HG02852 (cell line): Measurements from ENCODE around the gene SUDS3.

Source experiments
- ATAC-seq: cut with Tn5 transposase; IDR thresholded peaks from one replicate; pipeline ENCODE4 v1.9.1; 2021; ENCODE audit warnings: mild to moderate bottlenecking, moderate library complexity; ENCODE audit not compliant: unreplicated experiment

Gene SUDS3

DNA sequence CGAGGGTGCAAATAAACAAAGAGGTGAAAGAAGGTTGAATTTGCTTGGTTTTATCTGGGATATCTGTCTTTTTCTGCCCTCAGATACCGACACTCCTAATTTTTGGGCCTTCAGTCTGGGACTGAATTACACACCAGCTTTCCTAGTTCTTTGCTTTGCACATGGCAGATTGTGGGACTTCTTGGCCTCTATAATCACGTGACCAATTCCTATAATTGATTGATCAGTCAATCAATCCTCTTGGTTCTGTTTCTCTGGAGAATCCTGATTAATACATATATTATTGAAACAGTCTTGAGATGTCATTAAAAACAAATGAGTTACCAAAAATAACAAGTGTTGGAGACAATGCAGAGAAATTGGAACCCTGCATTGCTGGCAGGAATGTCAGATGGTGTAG, 62.7 kb downstream of the SUDS3 start:
- ATAC-seq, result no peak

DNA sequence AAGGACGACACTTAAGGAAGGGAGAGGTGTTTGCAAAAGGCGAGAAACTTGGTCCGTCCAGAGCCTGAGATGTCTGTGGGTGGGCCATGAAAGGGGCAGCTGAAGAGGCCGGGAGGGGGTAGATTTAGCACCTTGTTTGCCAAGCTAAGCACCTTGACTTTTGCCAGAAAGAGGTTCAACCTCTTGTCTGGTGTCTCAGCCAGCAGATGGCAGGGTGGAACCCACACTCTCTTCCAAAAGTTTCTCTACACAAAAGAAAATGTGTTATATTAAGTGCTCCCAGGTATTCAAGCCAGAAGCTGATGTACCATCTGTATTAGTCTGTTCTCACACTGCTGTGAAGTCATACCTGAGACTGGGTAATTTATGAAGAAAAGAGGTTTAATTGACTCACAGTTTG, 69.9 kb downstream of the SUDS3 start:
- no peak for ATAC-seq

DNA sequence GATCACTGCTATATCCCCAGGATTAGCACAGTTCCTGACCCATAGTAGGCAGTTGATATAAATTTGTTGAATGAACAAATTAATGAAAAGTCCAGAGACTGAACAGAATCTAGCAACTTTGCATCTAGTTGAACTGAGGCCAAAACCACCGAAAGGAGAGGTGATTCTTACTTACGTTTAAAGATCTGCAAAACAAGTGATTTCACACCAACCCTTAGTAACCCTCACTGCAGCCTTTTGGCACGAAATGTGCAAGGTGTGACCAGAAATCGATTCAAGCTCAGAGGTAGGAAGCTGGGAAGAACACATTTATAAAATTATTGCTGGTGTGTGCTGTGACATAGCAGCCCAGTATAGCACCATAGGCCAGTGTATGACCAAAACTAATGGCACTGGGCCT, 70.8 kb downstream of the SUDS3 start:
- ATAC-seq, result no peak

DNA sequence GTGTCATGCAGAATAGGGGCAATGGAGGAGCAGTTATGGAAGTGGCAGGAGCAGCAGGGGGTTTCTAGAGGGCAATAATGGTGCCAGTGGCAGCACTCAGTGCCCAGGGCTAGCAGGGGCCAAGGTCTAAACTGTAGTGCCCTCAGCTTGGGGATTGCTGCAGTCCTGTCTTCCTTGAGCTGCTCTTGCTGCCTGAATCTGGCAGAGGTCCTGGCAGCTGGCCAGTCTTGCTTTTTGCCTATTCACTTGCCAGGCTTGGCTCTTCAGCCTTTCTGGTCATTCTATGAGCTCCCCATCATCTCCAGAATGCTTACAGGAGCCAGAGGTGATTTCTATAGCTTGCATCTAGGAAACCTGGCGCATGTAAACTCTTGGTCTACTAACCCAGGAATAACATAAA, 72.0 kb downstream of the SUDS3 start:
- no peak for ATAC-seq

DNA sequence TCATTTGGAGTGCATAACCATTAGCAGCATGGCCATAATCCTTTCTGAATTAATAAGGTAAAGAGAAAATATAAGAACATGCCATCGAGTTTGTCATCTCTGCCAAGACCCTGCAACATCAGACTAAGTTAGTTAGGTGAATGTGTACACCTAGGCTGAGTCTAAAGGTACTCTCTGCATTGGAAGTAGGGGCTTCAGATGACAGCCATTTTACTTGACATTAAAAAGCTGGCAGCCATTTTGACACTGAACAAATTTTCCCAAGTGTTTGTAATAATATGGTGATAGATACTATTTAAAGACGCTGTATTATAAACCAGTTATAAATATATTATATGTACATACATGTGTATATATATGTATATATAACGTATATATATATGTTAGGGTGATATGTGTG, 79.0 kb downstream of the SUDS3 start:
- ATAC-seq, result no peak

DNA sequence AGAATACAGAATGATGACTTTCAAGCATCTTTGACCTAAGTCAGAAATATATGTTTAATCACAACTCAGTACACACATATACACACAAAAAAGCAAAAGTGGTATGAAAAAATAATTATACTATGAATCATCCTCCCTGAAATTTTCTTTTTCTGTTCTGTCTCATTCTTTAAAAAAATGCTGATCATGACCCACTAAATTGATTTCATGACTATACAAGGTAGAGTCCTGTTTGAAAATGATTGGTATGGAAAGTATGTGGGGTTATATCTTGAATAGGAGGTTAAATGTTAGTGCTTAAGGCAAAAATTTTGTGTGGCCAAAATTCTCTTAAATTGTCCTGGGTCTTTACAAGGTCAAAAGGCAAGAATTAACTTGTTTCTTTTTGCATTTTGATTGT, 80.4 kb downstream of the SUDS3 start:
- no peak for ATAC-seq

DNA sequence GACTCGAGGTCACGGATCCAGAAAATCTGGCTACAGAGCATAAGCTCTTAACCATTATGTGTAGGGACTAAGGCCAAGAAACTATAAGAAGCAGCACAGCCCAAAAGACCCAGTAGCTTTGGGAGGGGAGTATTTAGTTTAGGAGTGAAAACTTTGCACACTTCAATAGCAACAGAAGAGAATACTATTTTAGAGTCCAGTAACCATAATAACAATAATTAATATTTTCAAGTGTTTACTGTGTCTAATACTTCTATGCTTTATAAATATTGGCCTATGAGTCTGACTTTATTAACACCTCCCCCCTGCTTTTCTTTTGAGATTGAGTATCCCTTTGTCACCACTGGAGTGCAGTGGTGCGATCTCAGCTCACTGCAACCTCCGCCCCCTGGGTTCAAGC, 82.8 kb downstream of the SUDS3 start:
- ATAC-seq, result no peak

DNA sequence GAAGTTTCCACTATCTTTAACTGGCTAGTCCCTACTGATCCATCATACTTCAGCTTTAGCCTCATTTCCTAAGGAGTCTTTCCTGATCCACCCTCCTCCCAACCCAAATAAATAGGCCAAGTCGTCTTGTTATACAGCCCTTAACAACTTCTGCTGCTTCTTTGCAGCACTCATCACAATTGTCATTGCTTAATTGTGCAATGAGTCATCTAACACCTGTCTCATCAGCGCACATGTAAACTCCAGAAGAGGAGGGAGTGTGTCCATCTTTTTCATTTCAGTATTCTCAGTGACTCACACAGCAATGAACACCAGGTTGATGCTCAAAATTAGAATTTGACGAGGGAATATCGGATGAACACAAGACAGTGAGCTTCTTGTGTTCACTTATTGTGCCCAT, 87.3 kb downstream of the SUDS3 start:
- no peak for ATAC-seq

DNA sequence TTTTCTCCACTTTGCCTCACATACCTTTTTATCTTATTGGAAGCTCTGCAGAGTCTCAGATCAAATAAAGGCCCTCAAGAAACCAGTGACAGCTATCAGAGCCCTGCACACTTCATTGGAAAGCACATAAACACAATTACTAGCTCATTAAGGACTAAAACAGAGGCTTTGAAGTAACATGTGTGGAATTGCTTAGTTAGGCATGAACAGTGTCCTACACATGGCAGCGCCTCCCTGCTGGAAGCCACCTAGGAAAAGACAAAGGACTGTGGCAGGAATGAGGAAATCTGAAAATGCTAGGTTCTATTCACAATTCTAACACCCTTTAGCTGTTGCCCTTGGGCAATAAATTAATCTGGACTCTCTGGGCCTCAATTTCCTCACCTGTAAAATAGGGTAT, 89.4 kb downstream of the SUDS3 start:
- ATAC-seq, result no peak
